HG03175 (cell line): ENCODE measurements around the gene ZNF687.

Source experiments
- ATAC-seq: cut with Tn5 transposase; IDR thresholded peaks from one replicate; pipeline ENCODE4 v1.9.1; 2021; ENCODE audit warnings: mild to moderate bottlenecking, moderate library complexity; ENCODE audit not compliant: unreplicated experiment

The ZNF687 gene

GRCh38 chr1:151311589-151312331 lies 29.7 kb downstream of the ZNF687 start:
- ATAC-seq, result no peak

GRCh38 chr1:151312411-151312810 lies 30.3 kb downstream of the ZNF687 start:
- ATAC-seq, result no peak

- ATAC-seq, result no peak
Observed at GRCh38 chr1:151312826-151313225, 30.7 kb downstream of the ZNF687 start.

GRCh38 chr1:151313501-151313900 lies 31.4 kb downstream of the ZNF687 start:
- ATAC-seq, result no peak

GRCh38 chr1:151314137-151314875 lies 32.2 kb downstream of the ZNF687 start:
- no peak for ATAC-seq

- ATAC-seq, result no peak
Observed at GRCh38 chr1:151315565-151316235, 33.6 kb downstream of the ZNF687 start.

- ATAC-seq, result no peak
Observed at GRCh38 chr1:151318975-151319374, 36.9 kb downstream of the ZNF687 start.

- no peak for ATAC-seq
Observed at GRCh38 chr1:151324390-151324930, 42.4 kb downstream of the ZNF687 start.

- ATAC-seq, result no peak
Observed at GRCh38 chr1:151325231-151325630, 43.1 kb downstream of the ZNF687 start.

- no peak for ATAC-seq
Observed at GRCh38 chr1:151325646-151326429, 43.7 kb downstream of the ZNF687 start.

GRCh38 chr1:151326619-151327222 lies 44.6 kb downstream of the ZNF687 start:
- peak; percentile 49 for ATAC-seq

- ATAC-seq, result peak; percentile 82
Observed at GRCh38 chr1:151327223-151327902, 45.3 kb downstream of the ZNF687 start, which contains the start of gene PI4KB. Gene PI4KB, minus strand, starts transcription at chr1:151327416. Its CDS starts 10,935 bp downstream, at chr1:151316481.

- peak; percentile 8 for ATAC-seq
Observed at GRCh38 chr1:151327903-151328674, 46.0 kb downstream of the ZNF687 start.

GRCh38 chr1:151334822-151335221 lies 52.7 kb downstream of the ZNF687 start:
- no peak for ATAC-seq

GRCh38 chr1:151336556-151336955 lies 54.5 kb downstream of the ZNF687 start:
- ATAC-seq, result no peak

- peak; percentile 38 for ATAC-seq
Observed at GRCh38 chr1:151340870-151341754, 59.0 kb downstream of the ZNF687 start.
